GM12801 (cell line): ENCODE measurements around the gene ZFP36L1.

ENCODE experiments used
- CTCF ChIP-seq: IDR thresholded peaks from one replicate; pipeline ENCODE4 v1.5.1; 2011; ENCODE audit warnings: control low read depth; ENCODE audit not compliant: insufficient read length; ENCODE audit errors: extremely low read depth

Gene ZFP36L1

GRCh38 chr14:68768316-68768715 is 24.6 kb downstream of the ZFP36L1 start:
- TF ChIP-seq CTCF: no peak

GRCh38 chr14:68767248-68767645 is 25.6 kb downstream of the ZFP36L1 start:
- TF ChIP-seq CTCF: no peak

- TF ChIP-seq CTCF: no peak
Observed at GRCh38 chr14:68766299-68767247, 26.3 kb downstream of the ZFP36L1 start.

GRCh38 chr14:68762953-68763764 is 29.7 kb downstream of the ZFP36L1 start:
- no peak for TF ChIP-seq CTCF

GRCh38 chr14:68761391-68761790 is 31.5 kb downstream of the ZFP36L1 start:
- no peak for TF ChIP-seq CTCF

- TF ChIP-seq CTCF: no peak
Observed at GRCh38 chr14:68760761-68761160, 32.1 kb downstream of the ZFP36L1 start.

- no peak for TF ChIP-seq CTCF
Observed at GRCh38 chr14:68759937-68760336, 32.9 kb downstream of the ZFP36L1 start.
